HG02981 (cell line): ENCODE data around the gene BCAS3.
"Not testable (repeated sequence)": the region's sequence is repeated elsewhere in the genome, so short reads cannot be mapped to it uniquely, and the experiment has no call there.

ENCODE experiments used
- ATAC-seq: cut with Tn5 transposase; IDR thresholded peaks from one replicate; pipeline ENCODE4 v1.9.1; 2021; ENCODE audit warnings: mild to moderate bottlenecking, moderate library complexity; ENCODE audit not compliant: unreplicated experiment

Gene BCAS3

GRCh38 chr17:61144137-61144536 lies 466.5 kb downstream of the BCAS3 start:
- no peak for ATAC-seq

GRCh38 chr17:61144617-61145564 lies 467.2 kb downstream of the BCAS3 start:
- ATAC-seq = no peak

GRCh38 chr17:61146833-61147232 lies 469.2 kb downstream of the BCAS3 start:
- ATAC-seq = not testable (repeated sequence)

GRCh38 chr17:61149106-61149825 lies 471.6 kb downstream of the BCAS3 start:
- ATAC-seq = no peak

- ATAC-seq = no peak
Measured at GRCh38 chr17:61149862-61150362, 472.3 kb downstream of the BCAS3 start.

GRCh38 chr17:61150686-61151299 lies 473.1 kb downstream of the BCAS3 start:
- ATAC-seq = peak; percentile 63

GRCh38 chr17:61152898-61153297 lies 475.2 kb downstream of the BCAS3 start:
- ATAC-seq = no peak

GRCh38 chr17:61155590-61156237 lies 478.1 kb downstream of the BCAS3 start:
- no peak for ATAC-seq

GRCh38 chr17:61157246-61157886 lies 479.7 kb downstream of the BCAS3 start:
- no peak for ATAC-seq

- ATAC-seq = no peak
Measured at GRCh38 chr17:61158376-61158775, 480.7 kb downstream of the BCAS3 start.

GRCh38 chr17:61159221-61159814 lies 481.7 kb downstream of the BCAS3 start:
- no peak for ATAC-seq

- no peak for ATAC-seq
Measured at GRCh38 chr17:61160204-61160603, 482.6 kb downstream of the BCAS3 start.

- ATAC-seq = no peak
Measured at GRCh38 chr17:61160789-61161445, 483.3 kb downstream of the BCAS3 start.

- ATAC-seq = no peak
Measured at GRCh38 chr17:61161615-61162134, 484.0 kb downstream of the BCAS3 start.

- ATAC-seq = no peak
Measured at GRCh38 chr17:61164517-61164916, 486.9 kb downstream of the BCAS3 start.

- ATAC-seq = no peak
Measured at GRCh38 chr17:61167075-61167474, 489.4 kb downstream of the BCAS3 start.

- no peak for ATAC-seq
Measured at GRCh38 chr17:61168506-61168905, 490.9 kb downstream of the BCAS3 start.

- no peak for ATAC-seq
Measured at GRCh38 chr17:61174310-61174709, 496.7 kb downstream of the BCAS3 start.
